C4-2B (cell line): Measurements from ENCODE around the gene TMEM45B.

Experiments used
- ZFX ChIP-seq: fragments of 450-650 bp; IDR thresholded peaks from 2 replicates; pipeline ENCODE4 v1.6.1; 2017
- TF ChIP-seq, protein P1 (sequence below): fragments of 450-650 bp; conservative IDR thresholded peaks from 2 replicates; pipeline ENCODE4 v1.5.1; 2017; ENCODE audit warnings: mild to moderate bottlenecking

DNA sequence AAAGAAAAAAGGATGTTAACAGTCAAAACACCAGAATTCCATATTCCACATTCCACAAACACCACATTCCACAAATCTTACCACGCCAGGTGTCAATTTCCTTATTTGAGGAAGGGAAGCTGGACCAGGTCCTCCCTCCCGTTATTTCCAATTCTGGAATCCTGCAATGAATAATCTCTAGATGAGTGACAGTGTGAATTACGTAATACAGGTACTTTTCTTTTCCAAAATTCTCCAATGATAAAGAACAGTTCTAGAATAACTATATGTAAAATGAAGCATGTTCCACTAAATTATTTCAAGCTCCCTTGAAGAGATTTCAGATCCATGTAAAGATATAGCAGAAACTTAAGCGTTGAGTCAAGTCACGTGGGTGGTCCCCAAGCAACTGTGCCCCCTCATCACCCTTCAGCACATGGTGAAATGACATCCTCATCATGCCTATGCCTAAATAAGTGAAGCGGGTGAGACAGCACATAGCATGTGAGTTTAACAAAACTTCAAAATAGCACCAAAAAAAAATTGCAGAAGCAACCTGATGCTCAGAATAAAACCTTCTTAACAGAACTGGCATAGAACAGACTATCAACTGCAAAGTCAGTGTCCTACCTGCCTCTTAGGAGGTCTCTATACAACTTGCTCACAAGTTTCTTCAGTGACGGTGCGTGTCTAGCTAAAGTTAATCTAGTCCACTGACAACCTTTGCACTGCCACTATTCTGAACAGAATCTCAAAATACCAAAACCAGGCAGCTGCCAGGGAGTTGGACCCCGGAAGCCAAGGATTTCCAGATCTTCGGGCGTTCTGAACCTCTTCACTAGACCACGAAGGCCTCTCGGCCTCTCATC lies 78.9 kb downstream of the TMEM45B start:
- TF ChIP-seq, protein P1, sequence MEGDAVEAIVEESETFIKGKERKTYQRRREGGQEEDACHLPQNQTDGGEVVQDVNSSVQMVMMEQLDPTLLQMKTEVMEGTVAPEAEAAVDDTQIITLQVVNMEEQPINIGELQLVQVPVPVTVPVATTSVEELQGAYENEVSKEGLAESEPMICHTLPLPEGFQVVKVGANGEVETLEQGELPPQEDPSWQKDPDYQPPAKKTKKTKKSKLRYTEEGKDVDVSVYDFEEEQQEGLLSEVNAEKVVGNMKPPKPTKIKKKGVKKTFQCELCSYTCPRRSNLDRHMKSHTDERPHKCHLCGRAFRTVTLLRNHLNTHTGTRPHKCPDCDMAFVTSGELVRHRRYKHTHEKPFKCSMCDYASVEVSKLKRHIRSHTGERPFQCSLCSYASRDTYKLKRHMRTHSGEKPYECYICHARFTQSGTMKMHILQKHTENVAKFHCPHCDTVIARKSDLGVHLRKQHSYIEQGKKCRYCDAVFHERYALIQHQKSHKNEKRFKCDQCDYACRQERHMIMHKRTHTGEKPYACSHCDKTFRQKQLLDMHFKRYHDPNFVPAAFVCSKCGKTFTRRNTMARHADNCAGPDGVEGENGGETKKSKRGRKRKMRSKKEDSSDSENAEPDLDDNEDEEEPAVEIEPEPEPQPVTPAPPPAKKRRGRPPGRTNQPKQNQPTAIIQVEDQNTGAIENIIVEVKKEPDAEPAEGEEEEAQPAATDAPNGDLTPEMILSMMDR: no peak
- TF ChIP-seq ZFX: no peak
